GM12875 (cell line): ENCODE data around the gene KIAA0232.

Experiments used
- H3K4me3 ChIP-seq: one replicate; pipeline ENCODE4 v1.5.1; 2011; ENCODE audit warnings: low read depth, low read length, control low read depth
- TF ChIP-seq, protein P1 (sequence below): IDR thresholded peaks from 2 replicates; pipeline ENCODE4 v1.5.1; 2011; ENCODE audit warnings: low read depth, mild to moderate bottlenecking, control low read depth, inconsistent platforms, low read length, moderate library complexity, borderline replicate concordance; ENCODE audit not compliant: insufficient read depth

KIAA0232 gene

DNA sequence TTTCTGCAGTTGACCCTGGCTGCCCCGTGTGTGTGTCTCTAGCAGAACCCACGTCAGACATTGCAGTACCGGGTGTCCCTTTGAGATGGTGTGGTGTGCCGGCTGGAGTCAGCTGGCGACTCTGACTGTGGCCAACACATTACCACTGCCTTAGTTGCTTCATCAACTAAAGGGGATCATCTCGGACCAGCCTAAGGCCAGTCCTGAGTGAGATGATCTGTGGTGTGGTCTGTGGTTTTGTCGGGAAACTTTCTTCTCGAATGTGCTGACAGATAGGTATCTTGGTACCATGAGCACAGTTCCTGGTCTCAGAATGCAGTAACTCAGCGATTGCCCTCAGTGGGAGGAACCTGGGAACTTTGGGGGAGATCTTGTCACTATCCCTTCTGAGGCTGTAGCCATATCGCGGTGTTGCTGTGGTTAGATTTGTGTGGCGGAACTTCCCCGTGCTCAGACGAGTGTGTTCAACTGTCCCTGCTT lies 142.9 kb downstream of the KIAA0232 start:
- TF ChIP-seq, protein P1, sequence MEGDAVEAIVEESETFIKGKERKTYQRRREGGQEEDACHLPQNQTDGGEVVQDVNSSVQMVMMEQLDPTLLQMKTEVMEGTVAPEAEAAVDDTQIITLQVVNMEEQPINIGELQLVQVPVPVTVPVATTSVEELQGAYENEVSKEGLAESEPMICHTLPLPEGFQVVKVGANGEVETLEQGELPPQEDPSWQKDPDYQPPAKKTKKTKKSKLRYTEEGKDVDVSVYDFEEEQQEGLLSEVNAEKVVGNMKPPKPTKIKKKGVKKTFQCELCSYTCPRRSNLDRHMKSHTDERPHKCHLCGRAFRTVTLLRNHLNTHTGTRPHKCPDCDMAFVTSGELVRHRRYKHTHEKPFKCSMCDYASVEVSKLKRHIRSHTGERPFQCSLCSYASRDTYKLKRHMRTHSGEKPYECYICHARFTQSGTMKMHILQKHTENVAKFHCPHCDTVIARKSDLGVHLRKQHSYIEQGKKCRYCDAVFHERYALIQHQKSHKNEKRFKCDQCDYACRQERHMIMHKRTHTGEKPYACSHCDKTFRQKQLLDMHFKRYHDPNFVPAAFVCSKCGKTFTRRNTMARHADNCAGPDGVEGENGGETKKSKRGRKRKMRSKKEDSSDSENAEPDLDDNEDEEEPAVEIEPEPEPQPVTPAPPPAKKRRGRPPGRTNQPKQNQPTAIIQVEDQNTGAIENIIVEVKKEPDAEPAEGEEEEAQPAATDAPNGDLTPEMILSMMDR, result no peak
- H3K4me3 ChIP-seq, result no peak overlapping the region

DNA sequence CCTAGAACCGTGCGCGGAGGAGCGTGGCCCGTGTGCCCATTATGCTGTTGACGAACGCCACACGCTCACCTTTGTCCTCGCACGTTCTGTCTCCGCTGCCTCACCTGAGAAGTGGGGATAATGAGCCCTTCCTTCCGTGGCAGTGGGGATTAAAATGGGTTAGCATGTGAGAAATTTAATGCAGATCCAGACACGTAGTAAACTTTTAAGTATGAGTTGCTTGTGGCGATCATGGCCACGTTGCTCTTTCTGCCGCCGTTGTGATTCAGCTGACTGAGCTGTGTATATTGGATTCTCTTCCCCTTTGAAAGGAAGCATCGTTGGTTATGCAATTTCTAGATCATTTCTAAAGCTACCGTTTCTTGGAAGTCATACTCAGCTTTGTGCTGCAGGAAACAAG lies 143.6 kb downstream of the KIAA0232 start:
- H3K4me3 ChIP-seq, result no peak overlapping the region
- TF ChIP-seq, protein P1, result no peak

DNA sequence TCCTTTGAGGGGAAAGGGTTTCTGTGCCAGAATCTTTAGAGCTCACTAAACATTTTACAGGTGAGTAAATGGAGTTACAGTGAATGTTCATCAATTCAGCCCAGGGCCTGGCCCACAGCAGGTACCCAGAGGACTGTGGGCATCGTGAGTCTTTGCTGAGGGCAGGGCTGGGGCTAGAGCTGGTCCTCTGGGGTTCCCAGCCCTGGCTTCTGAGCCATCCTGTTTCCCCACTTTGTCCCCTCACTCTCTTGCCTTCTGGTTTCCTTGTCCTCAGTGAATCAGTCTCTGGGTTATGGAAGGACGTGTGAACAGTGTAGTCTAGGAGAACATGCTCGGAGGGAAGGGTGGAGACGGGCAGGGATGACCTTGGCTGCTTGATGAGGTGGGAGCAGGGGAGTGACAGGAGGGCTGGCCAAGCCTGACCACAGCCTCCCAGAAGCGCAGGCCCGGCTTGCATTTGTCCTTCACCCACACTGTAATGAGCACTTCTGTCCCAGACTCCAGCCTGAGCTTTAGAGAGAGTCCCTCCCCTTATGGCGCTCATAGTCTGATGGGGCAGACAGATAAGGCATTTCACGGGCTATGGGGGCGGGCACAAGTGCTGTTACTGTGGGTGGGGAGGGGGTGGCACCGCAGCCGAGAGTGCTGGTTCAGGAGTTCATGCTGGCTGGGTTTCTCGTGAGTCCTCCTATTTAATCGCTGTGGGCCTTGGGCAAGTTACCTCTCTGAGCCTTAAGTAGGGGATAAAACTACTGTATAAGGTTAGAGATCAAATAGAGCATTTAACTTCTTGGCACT lies 144.4 kb downstream of the KIAA0232 start:
- H3K4me3 ChIP-seq, result no peak overlapping the region
- TF ChIP-seq, protein P1, result no peak

DNA sequence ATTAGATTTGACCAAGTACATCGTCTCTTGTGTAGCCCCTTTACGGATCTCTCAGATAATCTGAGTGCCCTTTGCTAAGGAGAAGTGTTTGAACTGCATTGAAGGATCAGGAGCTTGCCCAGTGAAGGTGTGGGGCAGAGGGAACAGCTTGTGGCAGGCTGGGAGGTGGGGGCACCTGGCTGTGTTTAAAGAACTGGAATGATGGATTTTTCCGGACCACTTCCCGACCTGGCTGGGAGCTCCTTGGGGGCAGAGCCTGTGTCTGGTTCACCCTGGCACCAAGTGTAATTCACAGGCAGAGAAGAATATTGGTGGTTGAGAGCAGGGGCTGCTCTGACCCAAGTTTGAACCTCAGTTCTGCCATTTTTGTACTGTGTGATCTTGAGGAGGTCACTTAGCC lies 145.6 kb downstream of the KIAA0232 start:
- H3K4me3 ChIP-seq, result no peak overlapping the region
- TF ChIP-seq, protein P1, result no peak

DNA sequence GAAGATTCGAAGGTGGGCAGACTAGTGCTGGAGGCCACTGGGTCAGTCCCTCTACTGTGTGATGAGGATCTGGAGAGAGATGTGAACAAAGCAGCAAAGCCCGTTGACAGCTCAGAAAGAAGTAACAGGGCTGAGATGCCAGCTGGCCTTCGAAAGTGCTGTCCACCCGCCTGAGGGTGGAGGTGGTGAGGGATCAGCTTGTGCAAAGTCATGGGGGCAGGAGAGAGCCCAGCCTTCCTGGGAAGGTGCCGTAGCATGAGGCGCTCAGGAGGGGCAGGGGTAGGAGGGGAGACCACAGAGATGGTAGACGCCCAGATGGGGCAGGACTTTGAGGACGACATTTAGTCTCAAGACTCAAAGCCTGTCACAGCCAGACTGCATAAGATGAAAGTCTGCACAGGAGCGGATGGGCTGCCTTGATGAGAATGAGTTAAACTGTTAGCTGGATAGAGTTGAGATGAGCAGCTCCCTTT lies 146.8 kb downstream of the KIAA0232 start:
- no peak overlapping the region for H3K4me3 ChIP-seq
- TF ChIP-seq, protein P1, result no peak

DNA sequence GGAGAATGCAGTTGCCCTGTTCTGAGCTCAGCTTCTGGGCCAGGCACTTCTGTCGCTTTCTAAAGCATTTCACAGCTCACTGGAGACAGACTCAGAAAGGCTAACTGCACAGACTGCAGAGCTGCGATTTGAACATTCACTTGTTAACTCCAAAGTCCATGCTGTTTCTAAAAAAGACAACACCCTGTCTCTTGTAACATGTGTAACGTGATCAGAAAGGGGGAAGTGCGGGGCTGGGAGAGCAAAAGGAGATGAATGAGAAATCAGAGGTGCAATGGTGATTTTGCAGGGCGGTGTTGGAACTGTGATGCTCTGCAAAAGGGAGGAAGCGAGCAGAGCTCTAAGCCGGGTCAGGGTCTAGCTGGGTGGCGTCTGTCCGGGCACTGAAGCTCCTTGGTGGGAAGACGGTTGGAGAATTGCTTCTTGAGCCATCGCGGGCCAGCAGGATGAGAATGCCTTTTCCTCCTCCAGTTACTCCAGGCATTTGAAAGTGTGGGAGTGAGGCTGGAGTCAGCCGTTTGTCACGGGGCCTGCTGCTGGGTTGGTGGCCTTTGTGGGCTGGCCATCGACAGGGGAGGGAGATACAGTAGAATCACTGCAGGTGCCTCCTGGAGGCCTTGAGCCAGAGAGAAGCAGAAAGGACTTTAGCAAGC lies 147.4 kb downstream of the KIAA0232 start:
- no peak overlapping the region for H3K4me3 ChIP-seq
- TF ChIP-seq, protein P1, result no peak
